CD4-positive, CD25-positive, alpha-beta regulatory T cell (primary cell): ENCODE measurements around the gene NAPB. TPM values are rescaled to one million over a fixed set of nuclear protein-coding genes. Genes with fewer than 3 reads are reported as not detected.

ENCODE experiments used
- ATAC-seq, 2 donors: fragments of 150-1000 bp; cut with Tn5 transposase; one replicate each; pipeline ENCODE4 v1.10.0; 2021; ENCODE audit warnings: low read depth in 2 of 2, moderate number of reproducible peaks in 2 of 2, moderate library complexity in 1 of 2
- DNase-seq, 3 donors: peaks; one replicate each; pipeline versions ENCODE4 v3.0.0 to v3.0.0-alpha.2; 2012 to 2022; ENCODE audit warnings: mixed read lengths in 1 of 3
- H3K27ac ChIP-seq: one replicate; pipeline ENCODE4 v1.7.0; 2013; ENCODE audit warnings: mild to moderate bottlenecking, low read length; ENCODE audit not compliant: insufficient read depth, poor library complexity, severe bottlenecking
- H3K27me3 ChIP-seq: one replicate; pipeline ENCODE4 v1.7.0; 2013; ENCODE audit warnings: low read length; ENCODE audit not compliant: control insufficient read depth, insufficient read depth
- H3K36me3 ChIP-seq: one replicate; pipeline ENCODE4 v1.7.0; 2013; ENCODE audit warnings: mild to moderate bottlenecking, low read length, moderate library complexity; ENCODE audit not compliant: control insufficient read depth, insufficient read depth
- H3K4me1 ChIP-seq: 2 replicates; pipeline ENCODE4 v1.7.0; 2013; ENCODE audit warnings: mild to moderate bottlenecking, low read length; ENCODE audit not compliant: insufficient read depth, control insufficient read depth, poor library complexity, severe bottlenecking
- H3K4me3 ChIP-seq: one replicate; pipeline ENCODE4 v1.7.0; 2013; ENCODE audit warnings: low read depth, mild to moderate bottlenecking, low read length, moderate library complexity
- H3K9me3 ChIP-seq, 2 experiments: 1 replicate in 1 of 2; 2 replicates in 1 of 2; pipeline ENCODE4 v1.7.0; 2013; ENCODE audit warnings: low read length in 2 of 2, mild to moderate bottlenecking in 1 of 2, moderate library complexity in 1 of 2; ENCODE audit not compliant: control insufficient read depth in 2 of 2
- H3K27ac Mint-ChIP-seq, 3 donors: one replicate each; pipeline ENCODE4 v1.8.0; 2020 to 2022; ENCODE audit warnings: mild to moderate bottlenecking in 3 of 3, mixed read lengths in 3 of 3, moderate library complexity in 2 of 3
- H3K27me3 Mint-ChIP-seq: one replicate; pipeline ENCODE4 v1.8.0; 2022; ENCODE audit warnings: mild to moderate bottlenecking, mixed read lengths
- H3K36me3 Mint-ChIP-seq: one replicate; pipeline ENCODE4 v1.8.0; 2020; ENCODE audit warnings: mixed read lengths
- H3K4me1 Mint-ChIP-seq, 4 donors: one replicate each; pipeline ENCODE4 v1.8.0; 2020 to 2022; ENCODE audit warnings: mixed read lengths in 4 of 4, mild to moderate bottlenecking in 1 of 4
- H3K4me3 Mint-ChIP-seq, 4 donors: one replicate each; pipeline ENCODE4 v1.8.0; 2020 to 2022; ENCODE audit warnings: mild to moderate bottlenecking in 4 of 4, mixed read lengths in 4 of 4, moderate library complexity in 3 of 4
- H3K9me3 Mint-ChIP-seq, 7 donors: one replicate each; pipeline ENCODE4 v1.8.0; 2020 to 2022; ENCODE audit warnings: mixed read lengths in 7 of 7, mild to moderate bottlenecking in 3 of 7, moderate library complexity in 2 of 7
- polyA plus RNA-seq, 4 donors: library from polyadenylated mRNA; unstranded; fragments of 300-500 nt; fragmentation: Illumina TruSeq; gene quantifications; one replicate each; pipeline ENCODE4 v1.2.3, GENCODE V29; 2021
- total RNA-seq: library from RNA; stranded (reverse); gene quantifications from one replicate; pipeline ENCODE4 v1.2.3, GENCODE V29; 2022

NAPB gene
- total and polyA plus RNA-seq, 5 donors from 2014 or later: 3.6 to 10.6 (median 4.5) TPM

GRCh38 chr20:23446505-23446904 is 25.2 kb upstream of the NAPB start:
- H3K36me3 Mint-ChIP-seq: no peaks in the 10 kb centered on the region
- ATAC-seq (peak in 1 of 2 donors; percentile 22), DNase-seq (peak in 1 of 3 donors; percentile 22)
- no peak overlapping the region for H3K4me3 ChIP-seq
- no peak overlapping the region for H3K4me3 Mint-ChIP-seq
- no peaks in the 10 kb centered on the region for H3K9me3 Mint-ChIP-seq
- no peaks in the 10 kb centered on the region for H3K9me3 ChIP-seq
- no peaks in the 10 kb centered on the region for H3K27me3 ChIP-seq
- no peak overlapping the region for H3K27ac ChIP-seq
- H3K36me3 ChIP-seq: no peaks in the 10 kb centered on the region
- H3K4me1 ChIP-seq: no peaks in the 10 kb centered on the region
- H3K4me1 Mint-ChIP-seq: no peaks in the 10 kb centered on the region
- no peak overlapping the region for H3K27ac Mint-ChIP-seq
- H3K27me3 Mint-ChIP-seq: no peaks in the 10 kb centered on the region

DNA sequence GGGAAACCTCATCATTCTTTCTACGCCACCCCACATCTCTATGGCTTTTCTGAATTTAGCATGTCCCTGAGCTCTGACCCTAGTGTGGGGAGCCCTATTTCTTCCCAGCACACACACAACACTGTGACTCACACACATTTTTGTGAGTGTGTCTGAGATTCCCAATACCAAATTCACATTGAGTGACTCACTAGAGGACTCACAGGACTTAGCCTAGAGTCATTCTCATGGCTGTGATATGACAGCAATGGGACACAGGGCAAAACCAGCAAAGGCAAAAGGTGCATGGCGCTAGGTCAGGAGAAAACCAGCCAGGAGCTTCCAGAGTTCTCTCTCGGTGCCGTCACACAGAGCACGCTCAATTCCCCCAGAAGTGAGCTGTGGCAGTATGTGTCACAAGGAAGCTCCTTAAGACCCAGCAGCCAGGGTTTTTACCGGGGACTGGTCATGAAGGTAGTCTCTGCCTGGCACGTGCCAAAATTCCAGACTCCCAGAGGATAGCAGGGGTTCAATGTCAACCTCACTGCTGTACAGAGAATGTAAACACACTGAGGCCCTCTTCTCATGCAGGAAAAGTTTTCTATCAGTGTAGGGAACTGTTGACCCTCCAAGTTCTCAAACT is 24.4 kb upstream of the NAPB start:
- H3K36me3 ChIP-seq: no peaks in the 10 kb centered on the region

DNA sequence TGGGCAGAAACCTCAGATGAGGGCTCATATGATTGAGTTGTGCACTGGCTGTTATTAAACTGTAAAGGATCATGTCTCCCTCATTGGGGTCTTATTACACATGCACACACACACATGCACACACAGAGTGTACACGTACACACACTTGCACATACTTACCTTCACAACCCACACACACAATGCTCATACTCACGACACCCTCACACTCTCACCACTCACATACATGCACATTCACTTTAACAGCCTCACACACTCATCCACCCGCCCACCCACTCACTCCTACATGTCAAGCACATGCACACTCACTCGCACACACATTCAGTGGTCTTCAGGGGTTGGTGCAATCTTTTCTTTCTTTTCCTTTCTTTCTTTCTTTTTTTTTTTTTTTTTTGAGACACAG is 23.6 kb upstream of the NAPB start:
- H3K36me3 ChIP-seq: no peaks in the 10 kb centered on the region
- no peaks in the 10 kb centered on the region for H3K9me3 Mint-ChIP-seq
- no peak overlapping the region for H3K4me3 Mint-ChIP-seq
- no peak overlapping the region for H3K27ac Mint-ChIP-seq
- ATAC-seq (no peak), DNase-seq (no peak)
- H3K36me3 Mint-ChIP-seq: no peaks in the 10 kb centered on the region
- H3K27ac ChIP-seq: no peak overlapping the region
- no peak overlapping the region for H3K4me3 ChIP-seq
- no peaks in the 10 kb centered on the region for H3K4me1 ChIP-seq
- no peaks in the 10 kb centered on the region for H3K27me3 Mint-ChIP-seq
- no peaks in the 10 kb centered on the region for H3K9me3 ChIP-seq
- no peaks in the 10 kb centered on the region for H3K27me3 ChIP-seq
- no peaks in the 10 kb centered on the region for H3K4me1 Mint-ChIP-seq

More for the DNA sequence above, 24.4 kb upstream of the NAPB start:
- H3K4me3 Mint-ChIP-seq: no peak overlapping the region
- H3K9me3 Mint-ChIP-seq: no peaks in the 10 kb centered on the region
- no peak overlapping the region for H3K27ac Mint-ChIP-seq
- no peak for DNase-seq
- H3K4me1 Mint-ChIP-seq: no peaks in the 10 kb centered on the region
- no peaks in the 10 kb centered on the region for H3K27me3 ChIP-seq
- no peak overlapping the region for H3K4me3 ChIP-seq
- no peaks in the 10 kb centered on the region for H3K27me3 Mint-ChIP-seq
- no peaks in the 10 kb centered on the region for H3K9me3 ChIP-seq
- H3K4me1 ChIP-seq: no peaks in the 10 kb centered on the region
- ATAC-seq: no peak
- no peak overlapping the region for H3K27ac ChIP-seq
- no peaks in the 10 kb centered on the region for H3K36me3 Mint-ChIP-seq

- no peak overlapping the region for H3K4me3 ChIP-seq
- DNase-seq (no peak), ATAC-seq (no peak)
- no peak overlapping the region for H3K27ac Mint-ChIP-seq
- H3K4me1 ChIP-seq: no peaks in the 10 kb centered on the region
- no peak overlapping the region for H3K27ac ChIP-seq
- H3K27me3 ChIP-seq: no peaks in the 10 kb centered on the region
- H3K9me3 ChIP-seq: no peaks in the 10 kb centered on the region
- H3K9me3 Mint-ChIP-seq: no peaks in the 10 kb centered on the region
- no peaks in the 10 kb centered on the region for H3K4me1 Mint-ChIP-seq
- H3K36me3 ChIP-seq: no peaks in the 10 kb centered on the region
- H3K27me3 Mint-ChIP-seq: no peaks in the 10 kb centered on the region
- no peak overlapping the region for H3K4me3 Mint-ChIP-seq
- H3K36me3 Mint-ChIP-seq: no peaks in the 10 kb centered on the region
Measured at GRCh38 chr20:23442436-23442835, 21.1 kb upstream of the NAPB start.

DNA sequence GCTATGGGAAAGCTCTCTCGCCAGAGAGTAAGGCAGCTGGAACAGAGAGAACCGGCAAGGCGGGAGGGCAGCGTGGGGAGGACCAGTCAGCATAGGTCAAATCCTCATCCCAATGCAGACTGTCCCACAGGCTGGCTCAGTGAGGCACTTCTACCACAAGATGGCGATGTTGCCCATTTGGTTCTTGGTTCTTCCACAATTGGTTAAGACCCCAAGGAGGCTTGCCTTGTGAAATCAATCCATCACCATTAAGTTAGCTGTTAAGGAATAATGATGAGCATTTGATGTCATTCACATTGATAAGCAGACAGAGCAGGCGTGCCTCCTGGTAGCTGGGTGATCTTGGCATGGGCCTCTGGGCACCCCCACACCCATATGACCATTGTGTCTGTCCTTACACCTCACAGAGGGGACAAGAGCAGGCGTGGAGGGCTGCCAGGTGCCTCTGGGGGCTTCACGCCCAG is 20.6 kb upstream of the NAPB start:
- Histone ChIP-seq H3K4me3 (no peak overlapping the region), H3K27me3 (no peaks in the 10 kb centered on the region), H3K4me1 (no peaks in the 10 kb centered on the region), H3K27ac (no peak overlapping the region), H3K9me3 (no peaks in the 10 kb centered on the region), H3K36me3 (no peaks in the 10 kb centered on the region)
- Mint-ChIP-seq H3K4me1 (no peaks in the 10 kb centered on the region), H3K4me3 (no peak overlapping the region), H3K27ac (no peak overlapping the region), H3K27me3 (no peaks in the 10 kb centered on the region), H3K36me3 (no peaks in the 10 kb centered on the region), H3K9me3 (no peaks in the 10 kb centered on the region)
- DNase-seq (peak; percentile 38 to 62 (median 39)), ATAC-seq (peak in 1 of 2 donors; percentile 55)

- DNase-seq: no peak
- no peak overlapping the region for H3K4me3 Mint-ChIP-seq
- Histone ChIP-seq H3K36me3 (no peaks in the 10 kb centered on the region), H3K9me3 (no peaks in the 10 kb centered on the region), H3K27ac (no peak overlapping the region), H3K27me3 (no peaks in the 10 kb centered on the region), H3K4me3 (no peak overlapping the region), H3K4me1 (no peaks in the 10 kb centered on the region)
- H3K36me3 Mint-ChIP-seq: no peaks in the 10 kb centered on the region
- H3K27me3 Mint-ChIP-seq: no peaks in the 10 kb centered on the region
- no peaks in the 10 kb centered on the region for H3K4me1 Mint-ChIP-seq
- no peaks in the 10 kb centered on the region for H3K9me3 Mint-ChIP-seq
- no peak for ATAC-seq
- no peak overlapping the region for H3K27ac Mint-ChIP-seq
Measured at GRCh38 chr20:23440004-23440403, 18.7 kb upstream of the NAPB start.

GRCh38 chr20:23438661-23439060 is 17.4 kb upstream of the NAPB start:
- DNase-seq (no peak), ATAC-seq (no peak)
- Histone ChIP-seq H3K36me3 (no peaks in the 10 kb centered on the region), H3K9me3 (no peaks in the 10 kb centered on the region), H3K27me3 (no peaks in the 10 kb centered on the region), H3K27ac (no peak overlapping the region), H3K4me3 (no peak overlapping the region), H3K4me1 (no peaks in the 10 kb centered on the region)
- Mint-ChIP-seq H3K27me3 (no peaks in the 10 kb centered on the region), H3K4me1 (no peaks in the 10 kb centered on the region), H3K36me3 (no peaks in the 10 kb centered on the region), H3K9me3 (no peaks in the 10 kb centered on the region), H3K27ac (no peak overlapping the region), H3K4me3 (no peak overlapping the region)

DNA sequence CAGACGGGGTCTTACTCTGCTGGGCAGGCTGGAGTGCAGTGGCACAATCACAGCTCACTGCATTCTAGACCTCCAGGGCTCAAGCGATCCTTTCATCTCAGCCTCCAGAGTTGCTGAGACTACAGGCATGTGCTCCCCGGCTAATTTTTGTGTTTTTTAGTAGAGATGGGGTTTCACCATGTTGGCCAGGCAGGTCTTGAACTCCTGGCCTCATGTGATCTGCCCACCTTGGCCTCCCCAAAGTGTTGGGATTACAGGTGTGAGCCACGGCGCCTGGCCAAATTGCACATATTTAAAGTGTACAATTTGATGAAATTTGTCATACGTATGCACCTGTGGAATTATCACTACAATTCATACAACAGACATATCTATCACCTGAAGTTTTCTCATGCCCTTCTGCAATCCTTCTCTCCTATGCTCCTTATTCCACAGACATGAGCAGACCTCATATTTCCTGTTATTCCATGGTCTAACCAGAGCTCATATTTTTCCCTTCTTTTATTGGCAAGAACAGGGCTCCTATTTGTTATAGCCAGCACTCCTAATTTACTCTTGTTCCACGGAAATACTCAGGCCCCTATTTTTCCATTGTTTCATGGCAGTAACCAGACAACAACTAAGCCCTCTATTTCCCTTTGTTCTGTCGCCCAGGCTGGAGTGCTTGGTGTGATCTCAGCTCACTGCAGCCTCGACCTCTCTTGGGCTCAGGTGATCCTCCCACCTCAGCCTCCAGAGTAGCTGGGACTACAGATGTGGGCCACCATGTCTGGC is 16.0 kb upstream of the NAPB start:
- no peaks in the 10 kb centered on the region for H3K9me3 ChIP-seq
- no peak for ATAC-seq
- no peak overlapping the region for H3K27ac Mint-ChIP-seq
- no peak overlapping the region for H3K27ac ChIP-seq
- H3K4me3 ChIP-seq: no peak overlapping the region
- H3K9me3 Mint-ChIP-seq: no peaks in the 10 kb centered on the region
- H3K36me3 Mint-ChIP-seq: no peaks in the 10 kb centered on the region
- no peaks in the 10 kb centered on the region for H3K36me3 ChIP-seq
- no peak for DNase-seq
- H3K4me1 ChIP-seq: no peaks in the 10 kb centered on the region
- H3K4me1 Mint-ChIP-seq: no peaks in the 10 kb centered on the region
- no peak overlapping the region for H3K4me3 Mint-ChIP-seq
- no peaks in the 10 kb centered on the region for H3K27me3 ChIP-seq
- H3K27me3 Mint-ChIP-seq: no peaks in the 10 kb centered on the region
